Measurements from ENCODE around the gene CEP63. TPM values are rescaled to one million over a fixed set of nuclear protein-coding genes. Genes with fewer than 3 reads are reported as not detected.
"Not testable (repeated sequence)": the region's sequence is repeated elsewhere in the genome, so short reads cannot be mapped to it uniquely, and the experiment has no call there.

Gene CEP63
- total RNA-seq, 1 experiment from 2014 or later = 28.1 TPM

DNA sequence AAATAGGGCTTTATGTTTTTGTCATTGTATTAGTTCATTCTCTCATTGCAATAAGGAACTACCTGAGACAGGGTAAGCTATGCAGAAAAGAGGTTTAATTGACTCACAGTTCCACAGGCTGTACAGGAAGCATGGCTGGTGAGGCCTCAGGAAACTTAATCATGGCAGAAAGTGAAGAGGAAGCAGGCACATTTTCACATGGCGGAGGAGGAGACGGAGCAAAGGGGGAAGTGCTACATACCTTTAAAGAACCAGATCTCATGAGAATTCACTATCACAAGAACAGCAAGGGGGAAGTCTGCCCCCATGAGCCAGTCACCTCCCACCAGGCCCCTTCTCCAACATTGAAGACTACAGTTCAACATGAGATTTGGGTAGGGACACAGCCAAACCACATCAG lies 25.6 kb downstream of the CEP63 start:
- no peak for DNase-seq (ENCODE audit: low read depth)

DNA sequence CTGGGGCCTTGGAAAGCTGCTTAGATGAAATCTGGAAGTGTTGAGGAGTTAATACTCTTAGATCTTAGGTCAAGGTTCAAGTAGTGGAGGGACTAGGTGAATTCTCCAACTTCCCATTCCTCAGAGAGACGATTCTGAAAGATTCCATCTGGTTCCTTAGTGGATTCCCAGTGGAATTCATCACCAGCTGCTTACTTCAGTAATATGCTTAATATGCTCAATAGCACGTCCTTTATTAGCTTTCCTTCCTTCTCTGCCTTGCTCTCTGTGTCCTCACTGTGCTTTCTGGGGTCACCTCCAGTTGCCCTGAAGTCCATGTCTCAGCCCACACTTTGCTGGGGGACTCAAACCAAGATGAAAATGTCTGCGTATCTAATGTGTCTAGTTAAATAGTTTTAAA lies 31.0 kb downstream of the CEP63 start:
- no peak for DNase-seq (ENCODE audit: low read depth)

DNA sequence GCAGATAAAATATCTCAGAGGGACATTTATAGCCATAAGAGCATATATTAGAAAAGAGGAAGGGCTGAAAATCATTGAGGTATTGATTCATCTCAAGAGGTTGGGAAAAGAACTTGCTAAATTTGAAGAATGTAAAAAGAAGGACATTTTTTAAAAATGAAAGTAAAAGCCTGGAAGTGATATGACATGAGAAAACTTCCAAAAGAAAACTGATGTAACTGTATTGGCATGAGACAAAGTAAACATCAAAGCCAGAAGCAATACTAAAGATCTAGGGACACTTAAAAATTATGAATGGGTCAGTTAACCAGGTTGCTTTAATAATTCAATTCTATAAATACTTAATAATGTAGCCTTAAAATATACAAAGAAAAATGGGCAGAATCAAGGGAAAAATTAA lies 31.9 kb downstream of the CEP63 start:
- no peak for DNase-seq (ENCODE audit: low read depth)

DNA sequence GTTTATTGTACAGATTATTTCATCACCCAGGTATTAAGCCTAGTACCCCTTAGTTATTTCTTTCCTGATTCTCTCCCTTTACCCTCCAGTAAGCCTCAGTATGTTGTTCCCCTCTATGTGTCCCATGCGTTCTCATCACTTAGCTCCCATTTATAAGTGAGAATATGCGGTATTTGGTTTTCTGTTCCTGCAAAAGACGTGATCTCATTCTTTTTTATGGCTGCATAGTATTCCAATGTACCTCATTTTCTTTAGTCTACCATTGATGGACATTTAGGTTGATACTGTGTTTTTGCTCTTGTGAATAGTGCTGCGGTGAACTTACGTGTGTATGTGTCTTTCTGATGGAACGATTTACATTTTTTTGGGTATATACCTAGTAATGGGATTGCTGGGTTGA lies 36.7 kb downstream of the CEP63 start:
- no peak for DNase-seq (ENCODE audit: low read depth)

DNA sequence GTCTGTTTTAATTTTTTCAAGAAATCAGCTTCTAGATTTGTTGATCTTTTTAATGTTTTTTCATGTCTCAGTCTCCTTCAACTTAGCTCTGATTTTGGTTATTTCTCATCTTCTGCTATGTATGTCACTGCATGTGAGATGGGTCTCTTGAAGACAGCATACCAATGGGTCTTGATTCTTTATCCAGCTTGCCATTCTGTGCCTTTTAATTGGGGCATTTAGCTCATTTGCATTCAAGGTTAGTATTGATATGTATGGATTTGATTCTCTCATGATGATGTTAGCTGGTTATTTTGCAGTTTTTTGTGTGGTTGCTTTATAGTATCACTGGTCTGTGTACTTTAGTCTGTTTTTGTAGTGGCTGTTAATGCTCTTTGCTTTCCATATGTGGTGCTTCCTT lies 39.4 kb downstream of the CEP63 start:
- no peak for DNase-seq (ENCODE audit: low read depth)

DNA sequence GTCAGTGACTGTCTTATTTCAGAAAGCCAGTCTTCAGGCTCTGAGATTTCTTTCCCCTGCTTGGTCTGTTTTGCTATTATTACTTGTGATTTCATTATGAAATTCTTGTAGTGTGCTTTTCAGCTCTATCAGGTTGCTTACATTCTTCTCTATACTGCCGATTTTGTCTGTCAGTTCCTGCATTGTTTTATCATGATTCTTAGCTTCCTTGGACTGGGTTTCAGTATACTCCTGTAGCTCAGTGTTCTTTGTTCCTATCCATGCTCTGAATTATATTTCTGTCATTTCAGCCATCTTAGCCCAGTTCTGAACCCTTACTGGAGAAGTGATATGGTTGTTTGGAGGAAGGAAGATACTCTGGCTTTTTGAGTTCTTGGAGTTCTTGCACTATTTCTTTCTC lies 40.5 kb downstream of the CEP63 start:
- DNase-seq (ENCODE audit: low read depth) = no peak

DNA sequence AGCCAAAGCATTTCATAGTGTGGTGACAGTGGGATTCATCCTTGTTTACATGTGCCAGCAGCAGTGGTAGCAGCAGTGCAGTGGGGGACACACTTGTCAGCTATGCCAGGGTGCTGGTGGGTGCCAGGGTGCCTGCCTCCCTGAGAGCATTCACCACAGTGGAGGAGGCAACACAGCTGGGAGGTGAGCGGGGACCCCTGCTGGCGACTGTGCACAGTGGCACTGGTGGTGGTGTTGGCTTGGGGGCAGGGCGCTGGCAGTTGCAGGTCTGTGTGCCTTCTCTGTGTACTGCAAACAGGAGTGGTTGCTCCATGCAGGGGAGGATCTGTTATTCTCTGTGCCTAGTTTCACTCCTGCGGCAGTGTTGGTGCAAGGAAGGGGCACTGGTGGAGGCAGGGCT lies 41.2 kb downstream of the CEP63 start:
- peak; percentile 17 for DNase-seq (ENCODE audit: low read depth)

DNA sequence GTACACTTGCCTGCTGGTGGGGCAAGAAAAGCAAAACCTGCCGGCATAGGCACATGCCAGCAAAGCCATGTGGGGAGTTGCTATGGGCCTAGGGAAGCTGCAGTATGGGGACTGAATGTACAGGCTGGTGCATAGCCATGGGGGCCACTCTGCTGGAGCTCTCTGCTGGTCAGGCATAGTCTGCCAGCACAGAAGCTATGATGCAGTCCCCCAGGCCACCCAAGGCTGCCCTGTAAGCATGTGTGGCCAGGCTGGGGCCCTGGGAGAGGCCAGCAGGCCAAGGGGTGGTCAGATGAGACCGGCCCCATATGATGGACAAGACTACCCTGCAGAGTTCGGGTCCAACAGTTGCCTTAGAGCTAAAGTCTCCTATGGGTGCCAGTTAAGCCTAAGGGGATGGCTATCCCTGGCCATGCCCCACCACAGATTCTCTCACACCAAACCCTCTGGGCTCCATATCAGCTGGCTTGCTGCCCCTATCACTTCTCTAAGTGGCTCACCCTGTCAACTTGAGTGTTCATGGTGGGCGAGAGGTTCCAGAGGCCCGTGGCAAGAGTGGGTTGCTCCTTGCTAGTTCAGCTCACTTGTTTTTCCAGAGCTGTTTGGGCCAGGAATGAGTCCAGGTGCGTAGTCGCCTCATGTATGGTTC lies 41.8 kb downstream of the CEP63 start:
- no peak for DNase-seq (ENCODE audit: low read depth)

DNA sequence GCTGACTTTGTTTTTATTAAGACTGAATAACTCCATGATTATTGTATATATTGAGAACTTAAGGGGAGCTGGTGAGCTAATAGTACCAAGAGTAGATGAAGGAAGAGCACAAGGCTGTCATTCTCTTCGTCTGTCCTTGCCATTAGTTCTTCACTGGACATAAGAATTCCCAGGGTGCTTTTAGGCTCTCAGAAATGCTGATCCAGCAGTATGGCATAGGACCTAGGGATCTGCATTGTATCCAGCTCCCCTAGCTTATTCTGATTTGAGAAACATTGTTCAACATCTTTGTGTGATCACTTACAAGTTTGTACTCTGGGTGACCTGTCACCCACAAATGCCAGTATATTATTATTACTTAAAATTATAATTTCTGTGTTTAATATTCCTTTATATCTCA lies 47.6 kb downstream of the CEP63 start:
- DNase-seq (ENCODE audit: low read depth) = no peak

DNA sequence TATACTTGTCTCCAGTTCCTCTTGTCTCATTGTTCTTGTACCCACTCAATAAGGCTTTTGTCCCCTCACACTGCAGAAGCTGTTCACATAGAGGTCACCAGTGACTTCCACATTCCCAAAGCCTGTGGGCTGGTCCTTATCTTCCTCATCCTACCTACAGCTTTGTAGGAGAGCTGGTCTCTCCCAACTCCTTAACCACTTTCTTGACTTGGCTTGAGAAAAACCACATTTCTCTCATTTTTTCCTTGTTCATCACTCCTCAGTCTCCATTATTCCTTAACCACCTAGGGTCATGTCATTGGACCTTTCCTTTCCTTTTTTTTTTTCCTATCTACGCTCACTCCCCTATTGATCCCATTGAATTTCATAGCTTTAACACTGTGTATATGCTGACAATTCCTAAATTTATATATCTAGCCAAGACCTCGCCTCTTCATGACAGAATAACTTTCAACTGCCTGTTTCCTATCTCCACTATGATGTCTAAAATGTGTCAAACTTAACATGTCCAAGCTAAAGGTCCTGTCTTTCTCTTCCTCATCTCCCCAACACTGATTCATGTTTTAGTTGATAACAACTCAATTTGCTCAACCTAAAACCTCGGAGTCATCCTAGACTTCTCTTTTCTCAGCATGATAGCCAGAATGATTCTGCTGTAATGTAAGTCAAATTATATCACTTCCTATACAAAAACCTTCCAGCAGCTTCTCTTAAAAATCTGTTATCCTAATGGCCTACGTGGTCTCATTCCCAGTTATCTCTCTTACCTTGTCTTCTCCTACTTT lies 49.5 kb downstream of the CEP63 start:
- DNase-seq (ENCODE audit: low read depth) = peak; percentile 15

DNA sequence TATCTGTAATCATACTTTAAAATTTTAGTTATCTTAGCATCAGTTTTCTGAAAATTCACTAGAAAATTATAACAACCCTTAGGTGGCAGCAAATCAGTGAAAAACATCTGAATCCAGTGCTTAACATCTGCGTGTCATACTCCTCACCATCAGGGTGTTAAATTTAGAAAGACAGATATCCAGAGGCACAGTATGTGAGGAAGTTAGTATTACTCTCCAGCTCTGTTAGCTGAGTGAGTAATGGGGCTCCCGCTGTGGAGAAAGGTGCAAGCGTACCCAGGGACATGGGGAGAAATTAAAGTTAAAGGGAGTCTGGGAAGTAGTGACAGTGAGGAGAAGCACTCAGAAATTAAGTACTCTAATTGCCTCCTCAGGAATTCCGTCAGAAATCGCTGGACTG lies 50.9 kb downstream of the CEP63 start:
- no peak for DNase-seq (ENCODE audit: low read depth)

DNA sequence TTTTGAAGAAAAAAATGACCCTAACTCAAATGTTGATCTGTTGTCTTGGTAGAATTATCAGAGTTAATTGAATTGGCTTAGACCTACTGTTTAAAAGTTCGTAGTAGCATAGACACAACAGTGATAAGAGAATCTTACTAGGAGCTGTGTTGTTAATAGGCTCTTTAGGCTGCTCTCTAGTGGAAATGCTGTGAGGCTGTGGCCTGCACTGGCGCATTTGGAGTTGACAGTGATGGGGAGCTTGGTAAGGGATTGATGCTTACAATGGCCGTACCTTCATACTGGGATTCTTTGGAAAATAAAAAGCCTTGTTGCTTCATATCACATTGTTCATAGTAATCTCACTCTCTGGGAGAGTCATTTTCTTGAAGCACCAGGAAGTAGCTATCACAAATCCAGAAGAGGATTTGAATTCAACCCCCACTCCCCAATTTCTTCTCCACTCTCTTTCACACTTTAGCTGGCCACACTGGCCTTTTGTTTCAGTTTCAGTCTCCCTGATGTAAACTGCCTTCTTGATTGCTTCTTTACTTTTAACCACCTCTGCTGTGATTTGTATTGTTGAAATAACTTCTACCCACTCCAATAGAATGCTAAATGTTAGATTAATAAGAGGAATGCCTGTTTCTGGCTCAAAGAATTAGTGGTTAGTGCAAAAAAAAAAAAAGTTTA lies 56.6 kb downstream of the CEP63 start:
- no peak for DNase-seq (ENCODE audit: low read depth)

DNA sequence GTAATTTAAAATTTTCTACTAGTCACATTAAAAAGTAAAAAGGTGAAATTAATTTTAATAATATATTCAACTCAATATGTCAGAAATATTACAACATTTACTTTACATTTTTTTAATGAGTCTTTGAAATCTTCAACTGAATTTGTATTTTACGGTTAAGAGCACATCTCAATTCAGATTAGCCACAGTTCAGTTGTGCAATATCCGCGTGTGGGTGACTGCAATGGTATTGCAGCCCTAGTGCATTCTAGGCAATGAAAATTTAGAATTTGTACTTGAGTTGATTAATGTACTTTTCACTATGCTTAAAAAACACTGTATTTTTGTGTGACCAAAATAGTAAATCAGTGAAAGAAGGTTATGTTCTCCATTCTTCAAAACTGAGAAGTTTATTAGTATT lies 57.3 kb downstream of the CEP63 start:
- no peak for DNase-seq (ENCODE audit: low read depth)

DNA sequence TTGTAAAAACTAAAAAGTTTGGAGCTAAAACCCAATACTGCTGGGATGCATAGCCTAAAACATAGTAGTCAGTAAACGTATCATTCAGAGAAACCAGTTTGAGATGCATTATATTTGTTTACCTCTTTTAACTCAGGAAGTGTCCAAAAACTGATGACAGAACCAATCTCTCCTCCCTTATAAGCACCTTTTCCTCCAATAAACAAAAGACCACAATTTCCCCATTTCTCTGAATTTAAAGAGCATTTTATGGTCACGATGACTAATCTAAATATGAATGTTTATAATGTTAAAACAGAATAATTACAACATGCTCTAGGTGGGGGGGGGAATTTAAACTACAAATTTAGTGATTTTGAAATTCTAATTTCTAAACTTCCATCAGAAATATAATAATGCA lies 58.5 kb downstream of the CEP63 start:
- DNase-seq (ENCODE audit: low read depth) = no peak

DNA sequence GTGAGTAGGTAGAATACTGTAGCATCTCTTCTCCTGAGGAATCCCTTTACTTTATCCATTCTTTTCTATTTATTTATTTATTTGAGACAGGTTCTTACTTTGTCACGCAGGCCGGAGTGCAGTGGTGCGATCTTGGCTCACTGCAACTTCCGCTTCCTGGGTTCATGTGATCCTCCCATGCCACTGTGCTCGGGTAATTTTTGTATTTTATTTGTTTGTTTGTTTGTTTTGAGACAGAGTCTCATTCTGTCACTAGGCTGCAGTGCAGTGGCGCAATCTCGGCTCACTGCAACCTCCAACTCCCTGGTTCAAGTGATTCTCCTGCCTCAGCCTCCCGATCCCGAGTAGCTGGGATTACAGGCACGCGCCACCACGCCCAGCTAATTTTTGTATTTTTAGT lies 58.9 kb downstream of the CEP63 start:
- DNase-seq (ENCODE audit: low read depth) = not testable (repeated sequence)

DNA sequence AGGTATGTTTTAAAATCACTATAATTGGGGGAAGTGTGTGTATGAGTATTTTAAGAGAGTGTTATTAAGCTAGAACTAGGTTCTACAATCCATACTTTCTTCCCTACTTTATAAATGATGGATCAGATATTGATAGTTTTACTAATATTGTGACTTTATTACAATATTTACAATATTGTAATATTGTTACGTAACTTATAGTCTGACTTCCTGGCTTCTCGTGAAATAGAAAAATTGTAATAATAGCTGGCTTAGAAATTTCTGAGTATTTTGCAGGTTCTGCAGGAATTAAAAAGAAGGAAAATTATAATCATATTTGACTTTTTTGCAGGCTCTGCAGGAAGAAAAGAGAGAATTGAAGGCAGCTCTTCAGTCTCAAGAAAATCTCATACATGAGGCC lies 60.0 kb downstream of the CEP63 start:
- no peak for DNase-seq (ENCODE audit: low read depth)

DNA sequence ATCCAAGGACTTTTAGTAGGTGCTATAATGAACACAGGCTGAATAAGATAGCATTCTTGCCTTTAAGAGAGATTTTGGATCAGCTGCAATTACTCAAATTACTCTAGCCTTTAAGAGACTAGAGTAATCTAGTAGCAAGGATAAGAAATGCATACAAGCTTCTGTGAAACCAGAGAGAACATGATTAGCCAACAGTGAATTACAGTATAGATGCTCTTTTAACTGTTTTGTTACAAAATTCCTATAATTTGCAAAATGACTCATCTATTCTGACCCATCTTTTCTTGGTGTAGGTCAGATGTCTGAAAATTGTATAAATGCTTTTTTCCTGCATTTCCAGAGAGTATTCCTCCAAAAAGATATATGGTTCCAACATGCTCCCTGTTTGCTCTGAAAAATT lies 66.9 kb downstream of the CEP63 start:
- DNase-seq (ENCODE audit: low read depth) = no peak

DNA sequence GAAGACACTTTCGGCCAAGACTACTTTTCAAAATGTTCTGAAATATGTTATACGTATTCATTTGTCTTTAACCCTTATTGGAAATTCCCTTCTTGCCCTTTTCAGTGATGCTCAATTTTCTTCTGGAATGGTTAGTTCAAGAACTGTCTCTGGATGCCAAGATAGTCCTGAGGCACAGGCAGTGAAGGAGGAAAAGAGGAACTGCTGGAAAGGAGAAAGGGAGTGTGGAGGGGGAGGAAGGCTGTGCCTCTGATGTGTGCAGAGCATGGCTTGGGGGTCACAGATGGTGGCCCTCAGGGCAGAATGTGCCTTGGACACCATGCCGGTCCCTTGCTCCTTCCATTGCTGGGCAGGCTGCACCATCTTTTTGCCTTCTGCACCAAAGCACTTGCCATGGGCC lies 73.7 kb downstream of the CEP63 start:
- no peak for DNase-seq (ENCODE audit: low read depth)

DNA sequence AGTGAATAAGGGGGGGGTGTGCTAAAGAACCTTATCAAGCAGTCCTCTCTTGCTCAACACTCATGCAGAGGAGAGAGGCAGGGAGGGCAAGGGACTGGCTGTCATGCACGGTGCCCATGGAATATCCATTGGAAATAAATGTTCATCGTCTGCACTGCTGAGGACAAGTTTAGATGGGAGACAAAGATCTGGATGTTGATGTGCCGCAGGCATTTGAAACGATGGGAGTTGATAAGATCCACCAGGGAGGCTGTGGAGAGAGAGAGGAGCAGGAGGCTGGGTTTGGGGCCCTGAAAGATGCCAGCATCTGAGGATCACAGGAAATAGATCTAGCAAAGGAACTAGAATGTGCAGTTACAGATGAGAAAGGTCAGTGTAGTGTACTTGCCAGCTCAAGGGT lies 76.2 kb downstream of the CEP63 start:
- DNase-seq (ENCODE audit: low read depth) = no peak

DNA sequence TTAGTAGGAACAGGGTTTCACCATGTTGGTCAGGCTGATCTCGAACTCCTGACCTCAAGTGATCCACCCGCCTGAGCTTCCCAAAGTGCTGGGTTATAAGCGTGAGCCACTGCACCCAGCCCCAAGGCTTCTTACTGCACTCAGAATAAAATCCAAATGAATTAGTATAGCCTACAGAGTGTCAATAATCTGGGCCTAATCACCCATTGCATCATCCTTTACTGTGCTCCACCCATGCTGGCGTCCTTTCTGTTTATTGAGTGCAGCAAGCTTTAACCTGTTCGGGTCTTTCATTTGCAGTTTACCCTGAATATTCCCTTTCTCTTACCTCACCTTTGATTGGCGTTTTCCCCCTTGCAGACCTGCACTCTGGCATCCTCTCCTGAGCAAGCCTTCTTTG lies 77.7 kb downstream of the CEP63 start:
- DNase-seq (ENCODE audit: low read depth) = no peak

DNA sequence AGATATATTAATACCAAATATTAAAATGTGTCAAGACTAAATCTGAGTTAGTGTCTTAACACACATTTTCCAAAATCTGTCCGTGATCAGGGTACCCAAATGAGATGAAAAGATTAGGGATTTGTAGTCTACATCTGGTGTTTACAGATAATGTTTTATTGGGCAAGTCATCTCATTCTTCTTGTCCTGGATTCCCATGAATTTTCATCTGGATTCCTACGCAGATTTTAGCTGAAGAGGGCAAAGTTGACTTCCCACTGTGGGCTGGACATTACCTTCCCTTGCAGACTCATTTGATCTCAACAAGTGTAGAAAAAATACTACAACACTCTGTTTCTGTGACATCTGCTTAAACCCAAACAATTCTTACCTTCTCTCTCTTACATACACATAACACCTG lies 79.1 kb downstream of the CEP63 start:
- no peak for DNase-seq (ENCODE audit: low read depth)

DNA sequence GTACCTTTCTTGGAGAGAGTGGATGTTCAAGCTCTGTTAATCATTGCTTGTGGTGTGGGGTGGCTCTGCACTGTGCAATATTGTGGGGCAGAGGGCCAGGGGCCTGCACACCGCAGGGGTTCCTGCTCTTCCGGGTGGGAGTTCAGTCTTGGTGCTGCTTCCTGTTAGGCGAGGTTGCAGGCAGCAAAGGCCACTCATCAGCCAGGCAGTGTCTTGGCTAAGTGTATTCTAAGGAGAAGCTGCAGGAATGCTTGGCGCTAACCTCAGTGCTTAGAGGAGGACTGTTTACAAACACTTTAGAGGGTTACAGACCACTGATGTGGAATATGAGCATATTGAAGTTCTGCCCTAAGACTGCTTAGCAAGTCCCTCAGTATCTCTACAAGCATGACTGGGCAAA lies 81.7 kb downstream of the CEP63 start:
- peak; percentile 19 for DNase-seq (ENCODE audit: low read depth)

DNA sequence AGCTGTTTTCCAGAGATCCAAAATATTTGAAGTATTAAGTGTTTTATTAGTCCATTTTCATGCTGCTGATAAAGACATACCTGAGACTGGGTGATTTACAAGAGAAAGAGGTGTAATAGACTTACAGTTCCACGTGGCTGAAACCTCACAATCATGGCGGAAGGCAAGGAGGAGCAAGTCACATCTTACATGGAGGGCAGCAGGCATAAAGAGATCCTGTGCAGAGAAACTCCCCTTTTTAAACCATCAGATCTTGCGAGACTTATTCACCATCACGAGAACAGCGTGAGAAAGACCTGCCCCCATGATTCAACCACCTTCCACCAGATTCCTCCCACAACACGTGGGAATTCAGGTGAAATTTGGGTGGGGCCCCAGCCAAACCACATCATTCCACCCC lies 82.9 kb downstream of the CEP63 start:
- DNase-seq (ENCODE audit: low read depth) = no peak

Measured in HT1080 (cell line).